ENCODE measurements around the gene ABCA8.
A peak's percentile ranks its signal among the peaks of the same experiment; 100 is the strongest.

DNA sequence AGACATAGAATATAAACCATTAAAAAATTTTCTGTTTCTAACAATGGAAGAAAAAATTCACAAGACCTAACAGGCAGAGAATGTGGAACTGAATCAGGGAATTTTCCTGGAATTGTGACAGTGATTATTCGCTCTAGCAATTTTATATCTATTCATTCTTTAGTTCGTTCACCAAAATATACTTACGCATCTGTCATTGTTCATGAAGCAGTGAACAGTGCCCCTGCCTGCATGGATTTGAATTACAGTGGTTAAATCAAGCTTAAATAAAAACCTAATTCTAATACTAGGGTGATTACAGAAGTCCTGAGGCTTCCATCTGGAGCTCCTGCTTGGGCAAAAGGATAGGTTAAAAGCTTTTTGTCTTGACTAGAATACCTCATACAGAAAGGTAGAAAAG, 48.6 kb downstream of the ABCA8 start:
- TF ChIP-seq, protein P1, sequence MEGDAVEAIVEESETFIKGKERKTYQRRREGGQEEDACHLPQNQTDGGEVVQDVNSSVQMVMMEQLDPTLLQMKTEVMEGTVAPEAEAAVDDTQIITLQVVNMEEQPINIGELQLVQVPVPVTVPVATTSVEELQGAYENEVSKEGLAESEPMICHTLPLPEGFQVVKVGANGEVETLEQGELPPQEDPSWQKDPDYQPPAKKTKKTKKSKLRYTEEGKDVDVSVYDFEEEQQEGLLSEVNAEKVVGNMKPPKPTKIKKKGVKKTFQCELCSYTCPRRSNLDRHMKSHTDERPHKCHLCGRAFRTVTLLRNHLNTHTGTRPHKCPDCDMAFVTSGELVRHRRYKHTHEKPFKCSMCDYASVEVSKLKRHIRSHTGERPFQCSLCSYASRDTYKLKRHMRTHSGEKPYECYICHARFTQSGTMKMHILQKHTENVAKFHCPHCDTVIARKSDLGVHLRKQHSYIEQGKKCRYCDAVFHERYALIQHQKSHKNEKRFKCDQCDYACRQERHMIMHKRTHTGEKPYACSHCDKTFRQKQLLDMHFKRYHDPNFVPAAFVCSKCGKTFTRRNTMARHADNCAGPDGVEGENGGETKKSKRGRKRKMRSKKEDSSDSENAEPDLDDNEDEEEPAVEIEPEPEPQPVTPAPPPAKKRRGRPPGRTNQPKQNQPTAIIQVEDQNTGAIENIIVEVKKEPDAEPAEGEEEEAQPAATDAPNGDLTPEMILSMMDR (IDR thresholded peaks at IDR 0.05): peak in 5 of 6 experiments; percentile 14 to 49 (median 36)
- TF ChIP-seq POLR2A (IDR thresholded peaks at IDR 0.05): no peak

All from thyroid gland (tissue), 4 donors.